Dendritic cell treated with granulocyte-macrophage colony-stimulating factor and Interleukin-4, amounts not matched to agents 40 ng/mL and 50 ng/mL, for 4 days (primary cell): Measurements from ENCODE around the gene ZBTB20.

Experiments used
- H3K27ac Mint-ChIP-seq: one replicate; pipeline ENCODE4 v1.8.0; 2022; ENCODE audit warnings: mild to moderate bottlenecking, mixed read lengths
- H3K27me3 Mint-ChIP-seq: one replicate; pipeline ENCODE4 v1.8.0; 2022; ENCODE audit warnings: mild to moderate bottlenecking, mixed read lengths
- H3K36me3 Mint-ChIP-seq: one replicate; pipeline ENCODE4 v1.8.0; 2022; ENCODE audit warnings: low read depth, mixed read lengths
- H3K4me1 Mint-ChIP-seq: one replicate; pipeline ENCODE4 v1.8.0; 2022; ENCODE audit warnings: low read depth, mixed read lengths
- H3K4me3 Mint-ChIP-seq: one replicate; pipeline ENCODE4 v1.8.0; 2022; ENCODE audit warnings: mild to moderate bottlenecking, moderate library complexity, mixed read lengths
- H3K9me3 Mint-ChIP-seq: one replicate; pipeline ENCODE4 v1.8.0; 2022; ENCODE audit warnings: mixed read lengths
- intact Hi-C: fragments of 100-400 bp; cut with micrococcal nuclease; formaldehyde crosslinking; loops from one replicate; pipeline ENCODE4 v1.15.0; 2022

The ZBTB20 gene

DNA sequence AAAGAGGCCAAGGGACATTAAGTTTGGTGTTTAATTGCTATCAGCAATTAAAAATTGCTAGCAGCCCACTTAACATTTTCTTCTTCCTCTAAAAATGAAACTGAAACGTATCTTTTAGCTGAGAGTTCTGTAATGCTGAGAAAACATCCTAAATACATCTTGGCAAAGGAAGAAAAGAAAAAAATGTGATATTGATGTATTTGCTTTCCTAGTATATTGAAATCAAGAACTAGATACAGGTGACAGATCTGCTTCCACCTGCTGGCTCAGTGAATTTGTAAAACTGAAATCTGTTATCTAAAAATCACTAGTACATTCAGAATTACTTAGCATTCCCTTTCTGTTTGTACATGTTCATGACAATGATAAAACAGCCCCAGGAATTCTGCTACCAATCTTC is 283.2 kb downstream of the ZBTB20 start:
- intact Hi-C loops, result no loop called here
- H3K36me3 Mint-ChIP-seq, result no peaks in the 10 kb centered on the region
- H3K9me3 Mint-ChIP-seq, result no peaks in the 10 kb centered on the region
- no peaks in the 10 kb centered on the region for H3K27me3 Mint-ChIP-seq
- no peak overlapping the region for H3K4me3 Mint-ChIP-seq
- H3K4me1 Mint-ChIP-seq, result no peaks in the 10 kb centered on the region
- no peak overlapping the region for H3K27ac Mint-ChIP-seq

DNA sequence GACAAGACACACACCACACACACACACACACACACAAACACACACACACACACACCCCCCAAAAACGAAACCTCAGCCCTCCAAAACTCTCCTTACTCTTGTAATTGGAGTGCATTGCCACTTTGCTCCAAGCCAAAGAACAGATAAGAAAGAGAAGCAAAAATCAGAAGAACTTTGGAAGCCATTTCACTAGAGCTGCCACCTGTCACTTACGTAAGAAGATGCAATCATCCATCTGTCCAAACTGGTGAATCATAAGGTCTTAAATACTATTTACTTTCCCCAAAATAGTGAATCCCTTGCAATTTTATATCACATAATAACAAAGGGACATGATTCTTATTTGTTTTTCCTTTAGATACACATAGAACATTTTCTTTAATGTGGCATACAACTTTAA is 285.4 kb downstream of the ZBTB20 start:
- H3K4me3 Mint-ChIP-seq, result no peak overlapping the region
- intact Hi-C loops, result no loop called here
- no peaks in the 10 kb centered on the region for H3K4me1 Mint-ChIP-seq
- no peak overlapping the region for H3K27ac Mint-ChIP-seq
- no peaks in the 10 kb centered on the region for H3K36me3 Mint-ChIP-seq
- no peaks in the 10 kb centered on the region for H3K9me3 Mint-ChIP-seq
- H3K27me3 Mint-ChIP-seq, result no peaks in the 10 kb centered on the region

DNA sequence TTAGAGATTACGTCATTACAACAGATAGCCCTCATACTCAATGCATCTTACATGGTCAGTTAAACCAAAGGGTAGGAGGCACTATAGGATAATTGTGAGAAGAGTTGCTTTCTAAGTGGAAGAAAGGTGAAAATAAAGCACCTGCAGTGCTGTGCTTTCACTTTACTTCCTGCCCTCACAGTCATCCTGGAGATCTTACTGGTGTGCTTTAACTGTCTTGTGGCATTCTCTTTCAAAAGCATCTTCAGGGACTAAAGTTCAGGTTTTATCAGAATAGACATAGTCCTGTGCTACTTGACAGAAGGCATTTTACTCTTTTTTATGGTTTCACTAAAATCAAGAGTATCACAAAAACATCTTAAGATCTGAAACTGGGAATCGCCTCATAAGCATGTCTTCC is 286.6 kb downstream of the ZBTB20 start:
- Mint-ChIP-seq H3K9me3 (no peaks in the 10 kb centered on the region), H3K4me1 (no peaks in the 10 kb centered on the region), H3K27ac (no peak overlapping the region), H3K27me3 (no peaks in the 10 kb centered on the region), H3K36me3 (no peaks in the 10 kb centered on the region), H3K4me3 (no peak overlapping the region)
- intact Hi-C loops, result no loop called here

DNA sequence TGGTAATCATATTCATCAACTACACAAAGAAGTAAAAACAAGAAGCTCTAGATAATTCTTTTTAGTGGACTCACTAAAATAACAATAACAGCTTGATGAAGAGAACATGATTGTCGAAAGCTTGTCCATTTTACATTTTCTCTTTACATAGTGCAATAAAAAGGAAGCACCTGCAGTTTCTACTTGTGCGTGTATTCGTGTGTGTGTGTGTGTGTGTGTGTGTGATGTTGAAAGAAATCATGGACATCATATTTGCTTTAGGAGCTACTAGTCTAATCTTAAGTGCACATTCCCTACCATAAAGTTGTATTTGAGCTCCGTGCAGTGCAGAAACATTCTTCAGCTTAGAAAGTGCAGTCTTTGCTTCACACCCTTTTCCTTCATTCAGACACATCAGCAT is 288.8 kb downstream of the ZBTB20 start:
- H3K27ac Mint-ChIP-seq, result no peak overlapping the region
- no peaks in the 10 kb centered on the region for H3K27me3 Mint-ChIP-seq
- H3K4me1 Mint-ChIP-seq, result no peaks in the 10 kb centered on the region
- intact Hi-C loops, result no loop called here
- H3K4me3 Mint-ChIP-seq, result no peak overlapping the region
- H3K36me3 Mint-ChIP-seq, result no peaks in the 10 kb centered on the region
- no peaks in the 10 kb centered on the region for H3K9me3 Mint-ChIP-seq

DNA sequence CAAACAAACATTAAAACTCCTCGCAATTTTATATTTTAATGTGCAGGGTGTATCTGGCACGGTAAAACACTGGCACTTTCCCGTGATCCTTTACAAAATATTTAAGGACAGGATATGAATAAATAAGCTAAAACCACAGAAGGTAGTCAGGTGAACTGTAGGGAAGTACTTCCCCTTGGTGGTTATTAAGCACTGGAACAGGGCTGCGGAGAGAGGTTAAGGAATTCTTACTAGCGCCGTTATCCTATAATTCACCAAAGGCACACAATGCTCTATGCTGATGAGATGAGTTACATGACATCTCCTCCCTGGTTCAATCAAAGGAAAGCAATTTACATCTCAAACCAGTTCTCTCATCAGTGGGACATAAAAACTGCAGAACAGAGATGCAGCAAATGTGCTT is 289.8 kb downstream of the ZBTB20 start:
- Mint-ChIP-seq H3K4me3 (no peak overlapping the region), H3K9me3 (no peaks in the 10 kb centered on the region), H3K36me3 (no peaks in the 10 kb centered on the region), H3K27ac (no peak overlapping the region), H3K4me1 (no peaks in the 10 kb centered on the region), H3K27me3 (no peaks in the 10 kb centered on the region)
- intact Hi-C loops, result no loop called here

DNA sequence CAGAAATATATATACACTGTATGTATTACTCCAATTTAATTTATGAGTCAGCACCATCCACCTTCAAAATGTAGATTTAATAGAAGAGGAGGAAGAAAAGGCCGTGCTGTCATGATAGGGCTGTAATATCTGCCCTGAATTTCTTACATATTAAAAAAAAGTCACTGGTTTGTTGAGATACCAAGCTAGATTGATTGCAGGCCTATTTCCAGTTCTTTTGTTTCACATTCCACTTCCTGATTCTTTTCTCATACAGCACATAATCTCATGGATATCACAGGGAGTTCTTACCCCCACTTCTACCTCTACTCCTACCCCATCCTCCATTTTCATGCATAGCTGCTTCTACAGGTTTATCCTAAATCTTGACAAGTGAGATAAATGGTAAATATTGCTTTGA is 290.3 kb downstream of the ZBTB20 start:
- Mint-ChIP-seq H3K9me3 (no peaks in the 10 kb centered on the region), H3K27ac (no peak overlapping the region), H3K36me3 (no peaks in the 10 kb centered on the region), H3K4me1 (no peaks in the 10 kb centered on the region), H3K4me3 (no peak overlapping the region), H3K27me3 (no peaks in the 10 kb centered on the region)
- intact Hi-C loops, result no loop called here

DNA sequence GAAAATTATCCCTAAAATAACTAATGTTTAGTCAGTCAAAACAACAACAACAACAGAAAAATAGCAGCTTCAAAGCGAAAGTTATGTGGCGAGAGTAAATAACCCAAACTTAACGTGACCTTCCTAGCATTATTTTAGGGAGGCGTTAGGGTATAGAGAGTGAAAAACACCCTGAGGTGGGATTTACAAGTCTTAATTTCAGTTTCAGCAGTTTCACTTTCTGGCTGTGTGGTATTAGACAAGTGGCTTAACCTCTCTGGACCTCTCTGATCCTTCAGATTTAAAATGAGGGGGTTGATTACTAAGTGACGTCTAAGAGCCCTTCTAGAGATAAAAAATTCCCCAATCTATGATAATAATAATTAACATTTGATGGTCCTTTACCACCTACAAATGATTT is 291.2 kb downstream of the ZBTB20 start:
- no peaks in the 10 kb centered on the region for H3K27me3 Mint-ChIP-seq
- H3K9me3 Mint-ChIP-seq, result no peaks in the 10 kb centered on the region
- H3K4me3 Mint-ChIP-seq, result no peak overlapping the region
- H3K4me1 Mint-ChIP-seq, result no peaks in the 10 kb centered on the region
- intact Hi-C loops, result no loop called here
- no peak overlapping the region for H3K27ac Mint-ChIP-seq
- H3K36me3 Mint-ChIP-seq, result no peaks in the 10 kb centered on the region

DNA sequence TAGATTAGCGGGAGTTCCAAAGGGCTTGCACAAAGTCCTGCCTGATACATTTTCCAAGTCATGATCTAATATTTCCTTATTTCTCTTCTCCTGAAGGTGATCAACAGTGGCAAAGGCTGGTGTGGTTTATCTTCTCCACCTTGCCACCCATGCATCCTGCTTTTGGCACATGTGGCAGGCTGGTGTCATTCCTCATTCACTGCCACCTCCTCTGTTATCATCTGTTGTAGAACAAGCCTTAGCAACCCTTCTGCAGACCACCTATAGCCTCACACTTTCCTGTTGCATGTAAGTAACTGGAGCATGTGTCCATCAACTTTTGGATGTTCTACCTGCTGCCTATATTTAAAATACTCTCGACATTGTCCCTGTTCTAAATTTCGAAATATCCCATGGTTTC is 294.1 kb downstream of the ZBTB20 start:
- intact Hi-C loops, result no loop called here
- no peak overlapping the region for H3K4me3 Mint-ChIP-seq
- H3K9me3 Mint-ChIP-seq, result no peaks in the 10 kb centered on the region
- no peaks in the 10 kb centered on the region for H3K27me3 Mint-ChIP-seq
- no peaks in the 10 kb centered on the region for H3K4me1 Mint-ChIP-seq
- H3K36me3 Mint-ChIP-seq, result no peaks in the 10 kb centered on the region
- H3K27ac Mint-ChIP-seq, result no peak overlapping the region

DNA sequence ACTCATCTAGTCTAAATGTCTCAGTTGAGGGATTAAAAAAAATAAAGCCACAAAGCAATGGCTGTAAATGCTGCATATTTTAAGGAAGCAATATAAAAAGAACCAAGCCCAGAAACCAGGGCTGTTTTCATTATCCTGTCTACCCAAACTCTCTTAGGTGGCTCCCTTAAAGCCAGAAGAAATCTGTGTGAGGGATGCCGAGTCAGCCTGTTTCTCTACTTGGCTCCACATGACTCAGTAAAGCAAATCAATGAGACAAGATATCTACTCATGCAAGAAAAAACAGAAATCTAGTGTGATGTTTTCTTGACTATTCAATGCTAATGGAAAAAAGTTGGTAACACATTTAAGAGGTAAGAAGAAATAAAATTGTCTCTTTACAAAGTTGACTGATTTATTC is 296.2 kb downstream of the ZBTB20 start:
- Mint-ChIP-seq H3K27ac (no peak overlapping the region), H3K4me1 (no peaks in the 10 kb centered on the region), H3K27me3 (no peaks in the 10 kb centered on the region)

DNA sequence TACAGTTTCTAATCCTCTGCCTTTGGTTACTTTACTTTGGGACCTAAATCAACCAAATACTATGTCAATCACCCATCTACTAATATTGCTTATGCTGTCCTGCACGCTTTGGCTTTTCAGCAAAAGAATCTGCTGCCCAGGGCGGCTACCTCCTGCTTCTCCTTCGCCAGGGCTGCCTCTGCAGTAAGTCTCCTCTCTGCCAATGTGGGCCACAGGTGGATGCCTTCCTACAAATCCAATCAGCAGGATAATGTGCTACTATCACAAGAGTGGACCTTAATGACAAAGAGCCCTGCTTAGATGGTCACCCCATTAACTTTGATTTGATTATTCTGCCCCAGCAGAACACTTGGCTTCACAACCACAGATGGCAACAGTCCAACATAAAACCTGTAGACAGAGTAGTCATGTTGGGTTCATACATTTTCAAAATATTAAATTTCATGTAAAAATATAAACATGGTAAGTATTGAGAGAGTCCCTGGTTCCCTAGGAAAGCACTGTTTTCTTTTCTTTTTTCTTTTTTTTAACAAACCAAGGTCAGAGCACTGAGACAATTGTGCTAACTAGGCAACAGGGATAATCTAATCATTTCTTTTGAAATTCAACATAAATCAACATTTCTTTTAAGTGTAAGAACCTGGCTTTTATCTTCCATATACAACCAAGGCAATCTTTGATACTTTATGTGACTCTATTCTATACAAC is 298.3 kb downstream of the ZBTB20 start:
- H3K9me3 Mint-ChIP-seq, result no peaks in the 10 kb centered on the region
- H3K36me3 Mint-ChIP-seq, result no peaks in the 10 kb centered on the region
- intact Hi-C loops, result no loop called here
- no peaks in the 10 kb centered on the region for H3K4me1 Mint-ChIP-seq
- no peak overlapping the region for H3K27ac Mint-ChIP-seq
- H3K27me3 Mint-ChIP-seq, result no peaks in the 10 kb centered on the region
- no peak overlapping the region for H3K4me3 Mint-ChIP-seq

More for the DNA sequence above, 296.2 kb downstream of the ZBTB20 start:
- H3K36me3 Mint-ChIP-seq, result no peaks in the 10 kb centered on the region
- intact Hi-C loops, result no loop called here
- H3K4me3 Mint-ChIP-seq, result no peak overlapping the region
- H3K9me3 Mint-ChIP-seq, result no peaks in the 10 kb centered on the region

DNA sequence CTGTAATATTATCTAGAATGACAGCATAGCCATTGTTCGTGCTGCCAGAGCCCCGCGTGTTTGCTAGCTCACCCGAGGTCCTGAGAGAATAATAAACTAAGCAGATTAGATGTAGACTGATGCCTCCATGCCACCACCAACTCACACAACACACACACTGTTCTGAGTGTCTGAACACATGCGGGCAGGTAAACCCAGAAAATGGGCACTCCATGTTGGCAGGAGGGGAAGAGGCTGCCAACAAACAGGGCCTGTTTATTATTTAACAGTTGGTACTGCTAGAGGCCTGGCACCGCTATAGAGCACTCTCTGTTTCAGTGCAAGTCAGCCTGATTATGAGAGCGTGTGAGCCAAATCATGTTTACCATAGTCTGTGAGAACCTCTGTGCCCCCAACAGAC is 299.0 kb downstream of the ZBTB20 start:
- Mint-ChIP-seq H3K4me1 (no peaks in the 10 kb centered on the region), H3K27me3 (no peaks in the 10 kb centered on the region), H3K36me3 (no peaks in the 10 kb centered on the region), H3K9me3 (no peaks in the 10 kb centered on the region), H3K27ac (no peak overlapping the region), H3K4me3 (no peak overlapping the region)
- intact Hi-C loops, result no loop called here

DNA sequence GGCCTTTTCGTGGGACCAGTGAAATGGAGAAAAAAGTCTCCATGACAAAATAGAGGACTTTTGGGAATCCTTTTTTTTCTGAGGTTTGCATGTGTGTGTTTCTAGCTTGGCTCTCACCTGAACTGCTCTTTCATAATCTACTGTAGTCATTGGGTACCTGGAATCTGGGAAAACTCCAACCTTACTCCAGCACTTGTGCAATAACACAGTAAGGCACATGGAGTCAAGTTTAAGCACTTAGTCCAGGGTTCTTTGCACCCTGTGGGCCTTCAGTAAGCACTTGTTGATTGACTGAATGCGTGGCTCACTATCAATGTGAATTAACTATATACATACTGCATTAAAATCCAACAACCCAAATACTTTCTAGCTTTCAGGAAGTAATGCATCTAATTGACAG is 299.5 kb downstream of the ZBTB20 start:
- no peaks in the 10 kb centered on the region for H3K36me3 Mint-ChIP-seq
- H3K27me3 Mint-ChIP-seq, result no peaks in the 10 kb centered on the region
- H3K4me3 Mint-ChIP-seq, result no peak overlapping the region
- H3K9me3 Mint-ChIP-seq, result no peaks in the 10 kb centered on the region
- no peaks in the 10 kb centered on the region for H3K4me1 Mint-ChIP-seq
- intact Hi-C loops, result no loop called here
- H3K27ac Mint-ChIP-seq, result no peak overlapping the region

DNA sequence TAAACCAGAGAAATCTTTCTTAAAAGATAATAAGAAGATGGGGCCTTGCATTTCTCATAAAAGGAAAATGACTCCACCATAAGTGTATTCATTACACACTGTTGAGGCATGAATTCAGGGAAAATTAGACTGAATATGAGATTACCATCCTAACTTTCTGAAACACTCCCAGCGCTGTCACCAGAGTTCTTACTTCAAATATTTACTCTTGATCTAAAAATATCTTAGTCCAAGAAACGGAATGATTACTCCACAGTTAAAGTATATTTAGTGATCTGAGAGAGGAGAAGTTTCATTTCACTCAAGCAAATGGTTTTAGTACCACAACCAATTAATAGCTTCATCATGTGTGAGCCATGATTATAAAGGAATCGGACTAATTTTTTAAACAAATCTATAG is 300.3 kb downstream of the ZBTB20 start:
- no peak overlapping the region for H3K4me3 Mint-ChIP-seq
- H3K27me3 Mint-ChIP-seq, result no peaks in the 10 kb centered on the region
- H3K36me3 Mint-ChIP-seq, result no peaks in the 10 kb centered on the region
- no peaks in the 10 kb centered on the region for H3K4me1 Mint-ChIP-seq
- intact Hi-C loops, result no loop called here
- H3K9me3 Mint-ChIP-seq, result no peaks in the 10 kb centered on the region
- no peak overlapping the region for H3K27ac Mint-ChIP-seq

DNA sequence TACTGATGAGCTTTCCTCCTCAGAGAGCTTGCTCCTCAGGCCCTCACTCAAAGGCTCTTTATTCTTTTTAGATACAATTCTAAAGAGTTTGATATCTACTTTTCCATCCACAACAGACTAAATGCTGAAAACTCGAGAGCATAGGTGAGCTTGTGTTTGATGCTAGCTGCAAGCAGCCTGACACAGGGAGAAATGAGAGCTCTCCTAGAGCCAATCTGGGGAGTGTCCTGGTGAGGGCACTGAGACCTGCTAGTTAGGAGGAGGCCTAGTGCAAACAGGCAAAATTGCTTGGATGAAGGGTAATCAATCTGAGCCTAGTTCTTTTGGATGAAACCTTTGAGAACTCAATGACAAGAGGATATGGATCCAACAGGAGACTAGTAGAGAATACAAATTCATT is 300.8 kb downstream of the ZBTB20 start:
- no peaks in the 10 kb centered on the region for H3K9me3 Mint-ChIP-seq
- H3K4me1 Mint-ChIP-seq, result no peaks in the 10 kb centered on the region
- H3K27ac Mint-ChIP-seq, result no peak overlapping the region
- no peaks in the 10 kb centered on the region for H3K36me3 Mint-ChIP-seq
- H3K27me3 Mint-ChIP-seq, result no peaks in the 10 kb centered on the region
- no peak overlapping the region for H3K4me3 Mint-ChIP-seq
- intact Hi-C loops, result no loop called here

DNA sequence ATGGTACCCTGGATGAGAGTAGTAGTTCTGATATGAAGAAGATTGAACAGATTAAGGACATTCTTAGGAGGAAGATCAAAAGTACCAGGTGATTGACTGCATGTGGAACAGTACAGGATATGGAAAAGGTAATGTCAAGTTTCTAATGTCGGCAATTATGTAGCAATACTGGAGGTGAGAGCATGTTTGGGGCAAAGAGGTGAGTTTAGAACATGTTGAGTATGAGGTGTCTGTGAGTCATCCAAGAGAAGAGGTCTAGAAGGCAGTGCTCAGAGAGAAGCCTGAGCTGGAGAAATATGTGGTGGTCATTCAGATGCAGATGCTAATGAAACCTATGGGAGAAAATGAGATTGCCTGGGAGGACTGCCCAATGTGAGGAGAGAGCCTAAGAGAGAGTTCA is 305.6 kb downstream of the ZBTB20 start:
- Mint-ChIP-seq H3K4me3 (no peak overlapping the region), H3K27me3 (no peaks in the 10 kb centered on the region), H3K36me3 (no peaks in the 10 kb centered on the region), H3K27ac (no peak overlapping the region), H3K4me1 (no peaks in the 10 kb centered on the region), H3K9me3 (no peaks in the 10 kb centered on the region)
- intact Hi-C loops, result no loop called here
